GM12864 (cell line): Measurements from ENCODE around the gene ARL3.

Source experiments
- DNase-seq: peaks from one replicate; pipeline ENCODE4 v3.0.0-alpha.2; 2011; ENCODE audit warnings: low read depth
- H3K4me3 ChIP-seq: 2 replicates; pipeline ENCODE4 v1.5.1; 2011; ENCODE audit warnings: mild to moderate bottlenecking, low read depth, low read length, control low read depth
- TF ChIP-seq, protein P1 (sequence below): IDR thresholded peaks from 2 replicates; pipeline ENCODE4 v1.5.1; 2011; ENCODE audit warnings: low read depth, mild to moderate bottlenecking, moderate library complexity, low read length, control low read depth, inconsistent platforms; ENCODE audit errors: missing control alignments

Gene ARL3

DNA sequence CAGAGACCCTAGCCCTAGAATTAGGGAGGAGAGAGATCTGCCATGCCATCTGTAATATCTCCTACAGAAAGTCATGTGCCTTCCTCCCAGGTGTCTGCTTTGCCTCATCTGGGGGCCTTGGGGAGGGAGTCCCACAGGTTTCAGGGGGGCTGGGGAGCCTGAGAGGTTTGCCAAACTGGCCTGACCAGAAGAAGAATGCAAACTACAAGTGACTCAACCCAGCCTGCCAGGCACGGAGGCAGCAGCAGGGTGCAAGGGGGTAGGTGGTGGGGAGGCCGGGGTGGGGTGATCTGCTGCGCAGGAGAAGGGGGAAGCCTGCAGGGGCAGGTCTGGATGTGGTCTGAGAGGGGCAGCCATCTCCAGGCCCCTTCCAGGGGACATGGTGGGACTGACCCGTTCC is 79.5 kb downstream of the ARL3 start:
- TF ChIP-seq, protein P1, sequence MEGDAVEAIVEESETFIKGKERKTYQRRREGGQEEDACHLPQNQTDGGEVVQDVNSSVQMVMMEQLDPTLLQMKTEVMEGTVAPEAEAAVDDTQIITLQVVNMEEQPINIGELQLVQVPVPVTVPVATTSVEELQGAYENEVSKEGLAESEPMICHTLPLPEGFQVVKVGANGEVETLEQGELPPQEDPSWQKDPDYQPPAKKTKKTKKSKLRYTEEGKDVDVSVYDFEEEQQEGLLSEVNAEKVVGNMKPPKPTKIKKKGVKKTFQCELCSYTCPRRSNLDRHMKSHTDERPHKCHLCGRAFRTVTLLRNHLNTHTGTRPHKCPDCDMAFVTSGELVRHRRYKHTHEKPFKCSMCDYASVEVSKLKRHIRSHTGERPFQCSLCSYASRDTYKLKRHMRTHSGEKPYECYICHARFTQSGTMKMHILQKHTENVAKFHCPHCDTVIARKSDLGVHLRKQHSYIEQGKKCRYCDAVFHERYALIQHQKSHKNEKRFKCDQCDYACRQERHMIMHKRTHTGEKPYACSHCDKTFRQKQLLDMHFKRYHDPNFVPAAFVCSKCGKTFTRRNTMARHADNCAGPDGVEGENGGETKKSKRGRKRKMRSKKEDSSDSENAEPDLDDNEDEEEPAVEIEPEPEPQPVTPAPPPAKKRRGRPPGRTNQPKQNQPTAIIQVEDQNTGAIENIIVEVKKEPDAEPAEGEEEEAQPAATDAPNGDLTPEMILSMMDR = no peak
- DNase-seq = no peak
- H3K4me3 ChIP-seq = no peak overlapping the region

DNA sequence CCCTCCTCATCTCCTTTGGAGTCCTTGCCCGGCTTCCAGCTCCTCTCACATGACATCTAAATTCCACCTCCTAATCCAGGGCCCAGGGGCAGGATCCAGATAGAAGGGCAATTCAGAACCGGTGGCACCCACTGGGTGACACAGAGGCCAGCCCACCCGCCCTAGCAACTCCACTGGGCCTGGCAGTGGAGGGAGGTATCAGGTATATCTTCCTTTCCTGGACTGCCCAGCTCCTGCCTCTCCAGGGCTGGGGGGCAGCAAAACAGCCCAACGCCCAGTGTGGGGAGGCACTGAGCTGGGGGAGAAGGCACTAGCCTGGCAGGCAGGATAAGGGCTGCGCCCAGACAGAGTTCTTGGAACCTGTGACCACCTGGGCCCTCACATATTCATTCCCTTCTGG is 80.3 kb downstream of the ARL3 start:
- TF ChIP-seq, protein P1 = no peak
- DNase-seq = no peak
- H3K4me3 ChIP-seq = no peak overlapping the region

DNA sequence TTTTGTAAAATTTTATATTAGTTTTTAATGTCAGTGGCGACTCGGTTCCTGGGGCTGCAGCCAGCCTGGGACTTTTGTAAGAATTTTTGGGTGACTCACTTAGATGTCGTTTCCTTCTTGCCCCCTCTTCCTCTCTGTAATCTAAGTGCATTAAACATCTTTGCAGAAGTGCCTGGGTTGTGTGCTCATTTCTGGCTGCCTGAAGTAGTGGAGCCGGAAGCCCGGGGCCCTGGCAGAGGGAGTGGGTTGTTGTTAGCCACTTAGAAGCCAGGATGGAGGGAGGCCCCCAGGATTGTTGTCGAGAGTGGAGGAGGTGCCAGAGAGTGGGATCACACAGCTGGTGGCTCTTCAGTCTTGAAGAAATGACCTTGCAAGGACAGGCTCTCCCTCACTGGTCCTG is 80.9 kb downstream of the ARL3 start:
- H3K4me3 ChIP-seq = no peak overlapping the region
- DNase-seq = no peak
- TF ChIP-seq, protein P1 = no peak

DNA sequence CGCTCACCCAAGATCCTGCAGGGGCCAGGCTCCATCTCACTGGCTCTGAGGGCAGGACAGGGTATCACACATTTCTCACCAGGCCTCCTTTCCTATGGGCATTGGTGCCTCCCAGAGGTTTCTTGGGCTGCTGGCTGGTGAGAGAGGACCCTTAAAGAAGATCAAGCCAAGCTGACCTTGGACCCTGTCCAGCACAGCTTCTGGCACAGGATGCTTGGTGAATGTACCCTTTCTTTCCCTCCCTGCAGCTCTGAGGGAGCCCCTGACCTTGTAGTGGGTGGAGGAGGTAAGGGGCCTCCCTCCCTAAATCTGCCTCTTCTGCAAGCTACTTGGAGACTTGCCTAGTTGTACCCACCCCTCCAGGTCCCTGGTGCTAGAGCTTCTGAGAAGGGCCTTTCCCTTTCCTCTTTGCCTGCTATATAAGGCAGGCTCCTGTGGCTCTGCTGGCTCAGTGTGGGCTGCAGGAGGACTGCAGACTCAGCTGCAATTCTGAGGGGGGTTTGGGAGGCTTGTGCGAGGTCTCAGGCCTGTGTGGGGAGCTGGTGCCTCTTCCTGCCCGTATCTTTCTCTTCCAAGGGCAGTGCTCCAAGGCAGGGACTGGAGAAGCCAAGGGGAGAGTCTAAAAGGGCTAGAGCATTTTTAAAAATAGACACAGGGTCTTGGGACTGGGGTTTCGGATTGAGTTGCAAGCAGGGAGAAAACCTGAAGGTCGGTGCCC is 81.6 kb downstream of the ARL3 start:
- TF ChIP-seq, protein P1 = no peak
- DNase-seq = no peak
- no peak overlapping the region for H3K4me3 ChIP-seq

DNA sequence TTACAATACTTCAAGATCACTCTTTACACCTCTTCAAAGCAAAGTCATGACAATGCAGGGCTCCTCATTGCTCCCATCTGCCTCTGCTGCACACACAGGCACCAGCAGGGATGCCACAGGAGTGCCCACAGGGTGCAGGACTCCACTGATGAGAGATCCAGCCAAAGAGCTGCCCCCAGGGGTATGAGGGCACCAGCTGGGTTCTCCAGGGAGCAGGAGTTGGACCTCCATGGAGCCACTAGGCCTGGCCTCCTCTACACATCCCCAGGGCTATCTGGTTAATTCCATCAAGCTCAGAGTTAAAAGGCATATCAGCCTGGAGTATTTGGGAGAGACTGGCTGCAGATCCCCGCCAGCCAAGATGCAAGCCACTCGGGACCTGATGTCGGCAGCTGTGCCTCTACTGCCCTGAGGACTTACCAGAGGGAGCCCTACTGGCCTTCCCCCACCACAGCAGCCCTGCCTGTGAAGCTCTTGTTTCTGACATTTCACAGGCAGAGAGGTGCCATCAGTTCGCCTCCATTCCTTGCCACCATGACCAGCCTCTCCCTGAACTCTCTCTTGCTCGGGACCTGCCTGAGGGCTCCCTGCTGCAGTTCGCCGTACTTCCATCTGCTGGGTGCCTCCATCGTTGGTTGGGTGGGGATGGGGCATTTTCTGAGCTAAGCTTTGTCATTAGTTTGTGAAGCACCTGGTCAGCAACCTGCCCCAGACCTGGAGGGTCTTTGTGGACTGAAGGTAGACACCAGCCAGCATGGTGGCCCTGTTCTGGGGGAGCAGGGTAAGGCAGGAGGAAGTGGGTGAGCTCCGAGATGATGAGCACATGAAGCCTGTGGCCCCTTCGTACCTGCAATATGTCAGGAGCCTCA is 82.4 kb downstream of the ARL3 start:
- no peak overlapping the region for H3K4me3 ChIP-seq
- DNase-seq = no peak
- TF ChIP-seq, protein P1 = no peak

DNA sequence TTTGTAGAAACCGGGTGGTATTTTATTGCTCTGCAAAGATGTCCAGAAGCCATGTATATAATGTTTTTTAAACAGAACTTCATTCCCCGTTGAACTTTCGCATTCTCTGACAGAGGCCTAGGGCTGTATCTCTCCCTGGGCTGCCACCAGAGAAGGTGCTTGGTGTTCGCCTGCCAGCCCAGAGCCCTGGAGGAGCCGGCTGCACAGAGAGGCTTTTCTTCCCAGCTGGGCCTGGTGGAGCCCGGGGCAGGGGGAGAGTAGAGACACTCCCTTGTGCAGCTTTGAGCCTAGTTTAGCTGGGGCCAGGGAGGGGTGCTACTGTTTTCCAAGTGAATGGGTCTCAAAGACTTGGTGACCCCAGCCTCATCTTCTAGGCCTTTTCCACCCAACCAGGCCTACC is 83.5 kb downstream of the ARL3 start:
- DNase-seq = no peak
- TF ChIP-seq, protein P1 = no peak
- H3K4me3 ChIP-seq = no peak overlapping the region
